Neural progenitor cell (in vitro differentiated cells): ENCODE data around the gene TMEM98.

ENCODE experiments used
- CTCF ChIP-seq: fragments of 200-600 bp; sonication (generic); IDR thresholded peaks from 2 replicates; pipeline ENCODE4 v1.5.1; 2017; ENCODE audit warnings: antibody characterized with exemption, mild to moderate bottlenecking
- EZH2 ChIP-seq: fragments of 200-600 bp; sonication (generic); IDR thresholded peaks from 2 replicates; pipeline ENCODE4 v1.6.1; 2017; ENCODE audit warnings: antibody characterized with exemption, mild to moderate bottlenecking, moderate library complexity
- EZH2phosphoT487 ChIP-seq: fragments of 200-600 bp; sonication (generic); IDR thresholded peaks from 2 replicates; pipeline ENCODE4 v1.6.1; 2017; ENCODE audit warnings: antibody characterized with exemption

DNA sequence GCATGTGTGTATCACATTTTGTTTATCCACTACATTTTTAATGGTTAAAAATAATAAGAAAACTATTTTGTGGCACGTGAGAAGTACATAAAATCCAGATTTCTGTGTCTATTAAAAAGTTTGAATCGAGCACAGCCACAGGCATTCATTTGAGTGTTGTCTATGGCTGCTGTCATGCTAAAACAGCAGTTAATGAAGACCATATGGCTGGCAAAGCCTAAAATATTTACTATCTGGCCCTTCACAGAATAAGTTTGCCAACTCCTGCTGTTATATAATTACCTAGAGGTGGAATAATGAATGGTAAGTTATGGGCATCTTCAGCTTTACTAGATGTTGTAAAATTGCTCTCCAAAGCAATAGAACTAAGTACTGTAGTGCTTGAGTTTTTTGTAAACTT is 30.5 kb downstream of the TMEM98 start:
- TF ChIP-seq CTCF (no peak), EZH2 (no peak), EZH2phosphoT487 (no peak)
